DMS79 treated with DMSO at 0.1 percent for 48 hours (cell line): Measurements from ENCODE around the gene CCSER2.
"Not testable (repeated sequence)": the region's sequence is repeated elsewhere in the genome, so short reads cannot be mapped to it uniquely, and the experiment has no call there.

Experiments used
- DNase-seq: peaks from one replicate; lab custom pipeline; 2025; lab: John Stamatoyannopoulos, UW

CCSER2 gene

DNA sequence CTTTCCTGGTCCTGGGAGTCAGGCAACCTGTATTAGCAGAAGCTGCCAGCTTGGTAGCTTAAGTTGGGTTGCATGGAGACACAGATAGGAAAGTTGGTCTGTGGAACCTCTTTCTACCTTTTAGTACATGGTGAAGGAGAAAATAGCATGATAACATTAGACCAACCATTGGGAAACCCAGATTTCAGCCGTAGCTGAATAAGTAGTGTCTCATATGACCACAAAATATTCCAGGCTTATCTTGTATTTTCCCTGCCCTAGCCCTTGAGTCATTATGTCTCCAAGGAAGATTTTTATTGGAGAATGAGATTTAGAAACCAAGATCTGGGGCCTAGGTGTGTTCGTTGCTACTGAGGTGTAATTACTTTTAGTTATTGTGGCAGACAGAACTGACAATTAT, 67.2 kb downstream of the CCSER2 start:
- no peak for DNase-seq

GRCh38 chr10:84397735-84398144, 69.4 kb downstream of the CCSER2 start:
- no peak for DNase-seq

GRCh38 chr10:84398696-84399095, 70.3 kb downstream of the CCSER2 start:
- no peak for DNase-seq

DNA sequence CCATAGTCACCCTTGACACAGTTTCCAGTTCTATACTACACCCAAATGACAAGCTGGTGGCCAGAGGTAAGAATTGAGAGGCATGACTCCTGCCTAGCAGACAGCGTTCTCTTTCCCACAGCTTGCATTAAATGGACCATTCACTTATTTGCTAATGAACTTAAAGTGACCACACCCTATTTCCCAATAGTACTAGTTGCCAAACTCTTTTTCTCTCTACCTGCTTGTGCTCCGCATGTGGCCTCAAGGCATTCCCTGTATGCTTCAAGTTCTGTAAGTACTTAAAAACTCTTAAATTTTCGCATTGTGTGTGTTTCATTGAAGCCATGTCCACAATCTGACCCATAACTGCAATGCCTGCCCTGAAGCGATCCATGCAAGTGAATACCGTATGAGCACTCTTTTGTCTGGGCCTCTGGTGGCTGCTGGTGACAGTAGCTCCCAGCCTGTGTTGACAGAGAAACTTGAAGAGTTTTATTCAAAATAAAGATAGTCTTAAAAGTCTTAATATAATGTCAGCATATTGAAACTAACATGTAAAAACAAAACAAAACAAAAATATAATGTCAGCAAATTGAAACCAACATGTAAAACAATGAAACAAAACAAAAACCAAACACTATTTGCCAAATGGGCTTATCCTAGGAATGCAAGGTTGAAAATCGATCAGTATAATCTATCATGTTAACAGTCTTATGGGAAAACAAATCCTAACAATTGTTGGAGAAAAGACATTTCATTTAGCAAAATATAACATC, 73.6 kb downstream of the CCSER2 start:
- peak; percentile 17 for DNase-seq

DNA sequence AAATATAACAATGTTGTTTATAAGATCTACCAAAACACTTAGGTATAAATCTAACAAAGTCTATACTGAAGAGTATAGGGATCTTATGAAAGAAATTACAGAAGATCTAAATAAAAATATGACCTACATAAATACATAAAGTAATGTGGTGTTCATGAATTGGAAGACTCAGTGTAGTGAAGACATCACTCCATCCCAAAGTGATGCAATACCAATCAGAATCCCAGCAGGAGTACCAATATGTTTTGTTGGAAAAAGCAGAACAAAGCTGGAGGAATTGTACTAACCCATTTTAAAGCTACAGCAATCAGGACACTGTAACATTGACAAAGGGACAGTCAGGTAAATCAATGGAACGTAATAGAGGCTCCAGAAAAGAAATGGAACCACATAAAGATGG, 76.4 kb downstream of the CCSER2 start:
- DNase-seq, result no peak

DNA sequence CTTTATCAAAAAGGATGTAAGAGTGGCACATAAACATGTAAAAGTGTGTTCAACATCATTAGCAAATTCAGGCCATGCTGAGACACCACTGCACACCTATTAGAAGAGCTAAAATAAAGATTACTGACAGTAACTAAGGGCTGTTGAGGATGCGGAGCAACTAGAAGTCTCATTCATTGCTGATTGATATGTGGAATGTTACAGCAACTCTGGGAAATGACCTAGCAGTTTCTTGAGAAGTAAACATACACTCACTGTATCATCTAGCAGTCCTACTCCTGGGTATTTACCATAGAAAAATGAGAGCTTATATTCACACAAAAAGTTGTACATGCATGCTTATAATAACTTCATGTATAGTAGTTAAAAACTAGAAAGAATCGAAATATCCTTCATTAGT, 77.3 kb downstream of the CCSER2 start:
- DNase-seq, result no peak

DNA sequence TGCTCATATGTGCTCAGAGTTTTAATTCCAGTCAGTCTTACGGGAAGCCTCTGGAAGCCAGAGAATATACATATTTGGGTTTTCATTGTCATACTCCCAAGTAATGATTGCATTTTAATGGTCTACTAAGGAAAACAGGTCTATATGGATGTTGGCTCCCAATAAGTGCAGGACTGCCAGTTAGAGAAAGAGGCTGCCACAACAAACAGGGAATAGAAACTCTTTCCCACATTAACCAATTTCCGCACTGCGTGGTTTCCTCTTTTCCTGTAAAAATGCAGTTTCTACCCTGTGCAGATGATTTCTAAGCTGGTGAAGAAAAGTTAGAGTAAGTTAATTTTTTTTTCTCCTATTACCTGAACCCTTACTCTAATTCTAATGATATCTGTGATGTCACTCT, 78.2 kb downstream of the CCSER2 start:
- DNase-seq, result no peak

DNA sequence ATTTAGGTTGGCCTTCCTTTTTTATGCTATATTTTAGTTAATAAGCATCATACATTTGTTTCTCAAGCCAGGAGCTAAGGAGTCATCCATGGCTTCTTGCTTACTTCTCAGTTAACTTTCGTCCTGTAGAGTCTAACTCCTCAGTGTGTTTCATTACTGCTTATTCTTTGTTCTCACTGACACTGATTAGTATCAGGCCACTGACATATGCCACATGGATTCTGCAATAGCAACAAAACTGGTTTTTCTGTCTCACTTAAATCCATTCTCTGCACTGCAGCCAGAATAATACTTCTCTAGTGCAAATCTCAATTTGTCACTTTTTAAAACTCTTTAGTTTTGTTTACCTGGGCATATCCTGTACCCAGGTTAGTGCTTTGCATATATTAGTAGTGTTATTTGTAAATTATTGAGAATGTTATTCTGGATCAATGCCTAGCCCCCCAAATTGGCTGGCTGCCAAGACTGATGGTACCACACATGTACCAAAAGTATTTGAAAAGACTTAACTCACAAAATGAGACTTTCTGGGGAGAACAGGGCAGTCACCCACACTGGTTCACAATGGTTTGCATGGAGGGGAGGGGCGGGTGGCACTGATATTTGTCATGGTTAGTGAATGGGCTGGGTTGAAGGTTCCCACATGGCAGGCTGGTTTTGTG, 79.1 kb downstream of the CCSER2 start:
- no peak for DNase-seq

DNA sequence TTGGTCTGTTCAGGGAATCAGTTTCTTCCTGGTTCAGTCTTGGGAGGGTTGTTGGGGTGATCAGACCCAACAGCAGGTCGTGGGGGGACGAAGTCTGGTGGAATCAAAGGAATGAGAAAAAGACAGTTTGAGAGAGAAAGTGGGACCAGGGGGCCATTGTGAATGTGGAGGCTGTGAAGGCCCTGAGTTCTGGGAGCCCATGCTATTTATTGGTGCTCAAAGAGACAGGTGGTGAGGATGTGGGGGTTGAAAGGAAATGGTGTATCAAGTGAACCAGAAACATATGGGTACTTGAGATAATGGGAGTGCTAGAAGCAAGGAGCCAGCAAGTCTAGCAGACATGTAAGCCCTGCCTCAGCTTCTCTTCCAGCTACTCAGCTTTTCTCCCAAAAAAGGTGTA, 84.1 kb downstream of the CCSER2 start:
- no peak for DNase-seq

GRCh38 chr10:84414110-84414509, 85.7 kb downstream of the CCSER2 start:
- DNase-seq, result not testable (repeated sequence)

- DNase-seq, result no peak
These were observed 87.3 kb downstream of the CCSER2 start for GRCh38 chr10:84415539-84416244.

- DNase-seq, result no peak
These were observed 87.8 kb downstream of the CCSER2 start for GRCh38 chr10:84416245-84416555.

DNA sequence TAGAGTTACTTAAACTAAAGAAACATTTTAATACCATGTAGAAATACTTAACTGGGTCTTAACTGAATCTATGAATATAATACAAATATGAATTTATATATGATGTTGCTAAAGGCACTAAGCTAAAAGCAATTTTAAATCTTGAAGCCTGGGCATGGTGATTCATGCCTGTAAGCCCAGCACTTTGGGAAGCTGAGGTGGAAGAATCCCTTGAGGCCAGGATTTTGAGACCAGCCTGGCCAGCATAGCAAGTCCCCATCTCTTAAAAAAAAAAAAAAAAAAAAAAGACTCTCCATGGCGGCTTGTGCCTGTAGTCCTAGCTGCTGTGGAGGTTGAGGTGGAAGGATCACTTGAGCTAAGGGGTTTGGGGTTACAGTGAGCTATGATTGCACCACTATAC, 95.3 kb downstream of the CCSER2 start:
- DNase-seq, result no peak

DNA sequence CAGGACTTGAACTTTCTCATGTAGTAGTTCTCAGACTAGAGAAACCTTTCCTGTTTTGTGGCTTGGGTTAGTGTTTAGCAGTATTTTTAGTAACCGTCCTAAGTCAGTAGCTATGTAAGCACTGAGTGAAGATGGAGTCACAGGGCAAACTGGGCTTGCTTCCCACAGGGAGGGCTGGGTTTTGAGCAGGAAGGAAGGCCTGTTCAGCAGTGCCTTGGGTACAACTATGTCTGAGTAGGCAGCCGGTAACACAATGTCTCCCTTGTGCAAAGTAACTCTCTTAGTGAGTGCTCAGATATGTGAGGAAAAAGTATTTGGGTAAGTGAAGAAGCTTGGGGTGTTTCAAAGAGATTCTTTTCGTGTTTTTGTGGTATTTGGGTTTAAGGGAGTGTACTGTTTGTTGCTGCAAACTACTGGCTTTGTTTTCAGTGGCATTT, 96.4 kb downstream of the CCSER2 start:
- DNase-seq, result no peak

GRCh38 chr10:84427903-84428650, 99.7 kb downstream of the CCSER2 start:
- no peak for DNase-seq

DNA sequence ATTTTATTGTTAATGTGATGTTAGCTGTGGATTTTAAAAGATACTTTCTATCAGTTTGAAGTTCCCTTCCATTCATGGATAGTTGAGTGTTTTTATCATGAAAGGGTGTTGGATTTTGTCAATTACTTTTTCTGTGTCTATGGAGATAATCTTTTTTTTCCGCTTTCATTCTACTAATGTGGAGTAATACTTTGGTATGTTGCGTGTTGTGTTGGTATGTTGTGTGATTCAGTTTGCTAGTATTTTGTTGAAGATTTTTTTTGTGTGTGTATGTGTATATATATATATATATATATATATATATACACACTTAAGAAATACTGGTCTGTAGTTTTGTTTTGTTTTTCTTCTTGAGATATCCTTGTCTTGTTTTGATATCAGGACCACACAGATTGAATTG, 100.3 kb downstream of the CCSER2 start:
- DNase-seq, result no peak

- no peak for DNase-seq
These were observed 101.6 kb downstream of the CCSER2 start for GRCh38 chr10:84429926-84430520.

- DNase-seq, result no peak
These were observed 104.5 kb downstream of the CCSER2 start for GRCh38 chr10:84432891-84433290.

GRCh38 chr10:84440781-84441180, 112.4 kb downstream of the CCSER2 start:
- DNase-seq, result no peak

- no peak for DNase-seq
These were observed 119.5 kb downstream of the CCSER2 start for GRCh38 chr10:84447701-84448400.

- not testable (repeated sequence) for DNase-seq
These were observed 121.0 kb downstream of the CCSER2 start for GRCh38 chr10:84449351-84449750.
